ENCODE data around the gene LRRC61.
"Not testable (repeated sequence)": the region's sequence is repeated elsewhere in the genome, so short reads cannot be mapped to it uniquely, and the experiment has no call there.

Gene LRRC61

DNA sequence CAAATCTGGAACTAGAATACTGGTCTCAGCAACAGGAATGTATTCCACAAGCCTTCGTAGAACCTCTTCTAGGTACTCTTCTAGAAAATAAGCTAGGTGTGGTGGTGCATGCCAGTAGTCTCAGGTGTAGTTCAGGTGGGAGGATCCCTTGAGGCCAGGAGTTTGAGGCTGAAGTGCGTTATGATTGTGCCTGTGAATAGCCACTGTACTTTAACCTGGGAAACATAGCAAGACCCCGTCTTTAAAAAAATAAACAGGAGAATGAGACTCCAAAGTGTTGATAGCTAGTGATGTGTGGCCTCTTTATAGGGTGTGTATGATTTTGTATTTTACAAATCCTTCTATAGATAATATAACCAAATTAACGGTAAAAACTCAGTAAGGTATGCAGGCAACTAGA, 54.5 kb downstream of the LRRC61 start:
- DNase-seq = no peak
- in situ Hi-C loops (cut with MboI; ENCODE audit: low pct_unique_long_range_greater_than_20kb, low sequenced_read_pairs) = no loop called here

DNA sequence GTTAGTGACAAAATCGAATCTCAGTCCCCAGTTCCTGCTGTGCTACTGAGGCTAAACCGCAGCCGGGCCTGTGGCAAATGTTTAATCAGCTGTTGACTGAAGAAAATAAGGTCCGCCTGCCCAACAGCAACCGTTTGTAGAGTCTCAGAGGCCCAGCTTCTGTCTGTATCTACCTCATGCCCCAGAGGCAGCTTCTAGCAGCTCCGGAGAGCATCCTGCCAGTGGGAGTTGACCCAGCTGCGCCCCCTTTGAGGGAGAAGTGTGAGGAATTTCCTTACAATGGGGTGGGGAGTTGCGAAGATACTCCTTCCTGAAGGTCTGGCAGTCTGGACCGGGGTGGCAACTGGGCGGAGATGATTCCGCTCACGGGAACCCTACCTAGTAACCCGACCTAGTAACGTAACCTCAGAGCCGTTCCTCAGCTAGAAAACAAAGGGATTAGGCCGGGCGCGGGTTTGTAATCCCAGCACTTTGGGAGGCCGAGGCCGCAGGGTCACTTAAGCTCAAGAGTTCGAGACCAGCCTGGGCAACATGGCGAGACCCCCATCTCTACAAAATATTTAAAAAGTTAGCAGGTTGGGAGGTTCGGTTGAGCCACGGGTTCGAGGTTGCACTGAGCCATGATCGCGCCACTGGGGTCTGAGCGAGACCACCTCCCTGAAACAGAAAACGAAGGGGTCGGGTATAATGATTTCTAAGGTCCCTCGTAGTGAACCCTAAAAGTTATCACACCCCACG, 55.1 kb downstream of the LRRC61 start:
- peak; percentile 72 for DNase-seq
- in situ Hi-C loops (cut with MboI; ENCODE audit: low pct_unique_long_range_greater_than_20kb, low sequenced_read_pairs) = no loop called here

DNA sequence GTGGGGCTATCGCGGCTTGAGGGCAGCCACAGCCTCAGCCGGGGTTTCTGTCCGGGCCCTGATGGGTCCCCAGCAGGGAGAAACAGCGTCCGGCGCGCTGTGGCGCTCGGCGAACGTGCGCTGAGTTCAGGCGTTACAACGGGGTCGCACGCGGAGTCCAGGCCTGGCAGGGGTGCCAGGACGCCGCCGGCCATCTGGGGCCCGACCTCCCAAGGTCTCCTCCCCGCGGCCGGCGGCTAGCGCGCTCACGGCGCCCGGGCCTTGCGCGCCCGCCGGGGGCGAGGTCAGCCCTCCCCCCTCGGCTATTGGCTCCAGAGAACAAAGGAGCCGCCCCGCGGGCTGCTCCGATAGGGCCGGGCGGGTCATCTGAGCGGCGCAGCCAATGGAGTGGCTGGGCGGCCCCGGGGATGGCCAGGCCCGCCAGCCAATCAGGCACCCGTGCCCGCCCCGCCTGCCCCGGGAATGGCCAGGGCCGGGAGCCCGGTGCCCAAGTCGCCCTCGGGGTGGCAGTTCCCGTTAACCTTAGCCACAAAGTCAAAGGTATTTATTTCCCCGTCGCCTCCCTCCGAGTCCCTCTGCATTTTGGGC, 55.8 kb downstream of the LRRC61 start, which contains the start of gene ZNF775:
ZNF775 (plus strand) TSS at position 478 of the 588 bp plus-strand sequence. CDS start 9,141 bp downstream, outside the sequence.
- in situ Hi-C loops (cut with MboI; ENCODE audit: low pct_unique_long_range_greater_than_20kb, low sequenced_read_pairs) = no loop called here
- peak; percentile 94 for DNase-seq

DNA sequence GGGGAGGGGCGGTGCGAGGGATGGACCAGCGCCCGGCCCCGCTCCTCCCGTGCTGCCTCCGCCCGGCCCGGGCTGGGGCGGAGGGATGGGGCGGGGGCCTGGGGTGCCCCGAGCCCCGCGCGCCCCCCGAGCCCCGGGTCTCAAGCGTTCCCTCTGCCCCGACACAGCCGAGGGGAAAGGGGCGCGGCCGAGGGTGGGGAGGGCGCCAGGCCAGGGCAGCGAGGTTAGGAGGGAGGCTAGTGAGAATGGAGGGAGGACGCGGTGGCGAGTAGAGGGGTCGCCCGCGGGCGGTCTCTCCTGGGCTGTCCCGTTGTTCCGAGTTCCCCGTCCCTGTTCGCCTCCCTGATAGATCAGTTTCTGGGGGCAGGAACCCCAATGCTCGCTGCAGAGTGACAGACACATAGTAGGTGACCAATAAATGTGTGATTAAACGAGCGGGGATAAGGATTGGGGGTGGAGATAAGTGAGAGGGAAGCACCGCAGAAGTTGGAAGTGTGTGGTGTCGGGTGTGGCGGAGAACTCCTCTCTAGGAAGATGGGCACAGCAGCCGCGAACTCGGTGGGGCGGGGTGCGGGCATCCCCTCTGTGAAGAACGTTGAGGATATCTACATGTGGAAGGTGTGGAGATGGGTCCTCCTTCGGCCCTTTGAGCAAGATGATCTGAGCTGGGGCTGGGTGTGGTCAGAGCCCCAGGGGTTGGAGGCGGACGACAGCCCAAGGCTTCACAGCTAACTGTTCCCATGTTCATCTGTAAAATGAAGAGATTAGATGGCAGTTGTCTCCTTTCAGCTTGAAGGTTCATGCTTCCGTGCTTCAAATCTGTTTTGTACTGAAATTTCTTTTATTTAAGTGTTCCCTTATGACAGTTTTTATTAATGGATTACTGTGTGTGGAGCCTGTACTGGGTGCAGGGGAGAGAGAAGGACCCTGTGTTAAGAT, 56.6 kb downstream of the LRRC61 start:
- in situ Hi-C loops (cut with MboI; ENCODE audit: low pct_unique_long_range_greater_than_20kb, low sequenced_read_pairs) = no loop called here
- peak; percentile 41 for DNase-seq

DNA sequence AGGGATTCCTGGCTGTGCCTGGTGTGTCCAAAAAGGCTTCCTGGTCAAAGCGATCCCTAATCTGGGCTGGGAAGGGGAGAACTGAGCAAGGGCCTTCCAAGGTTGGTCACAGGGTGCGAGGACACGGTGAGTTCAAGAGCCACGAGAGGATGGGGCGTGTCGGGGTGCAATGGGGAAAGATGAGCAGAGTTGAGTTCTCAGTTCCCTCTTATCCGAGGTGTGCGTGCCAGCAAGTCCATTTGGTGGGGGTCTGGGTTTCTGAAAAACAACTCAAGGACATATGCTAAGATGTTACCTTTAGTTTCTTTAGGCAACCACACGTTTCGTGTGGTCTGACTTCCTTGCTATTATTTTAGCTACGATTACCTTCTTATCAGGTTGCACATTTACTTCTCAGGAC, 57.3 kb downstream of the LRRC61 start:
- no peak for DNase-seq
- in situ Hi-C loops (cut with MboI; ENCODE audit: low pct_unique_long_range_greater_than_20kb, low sequenced_read_pairs) = no loop called here

DNA sequence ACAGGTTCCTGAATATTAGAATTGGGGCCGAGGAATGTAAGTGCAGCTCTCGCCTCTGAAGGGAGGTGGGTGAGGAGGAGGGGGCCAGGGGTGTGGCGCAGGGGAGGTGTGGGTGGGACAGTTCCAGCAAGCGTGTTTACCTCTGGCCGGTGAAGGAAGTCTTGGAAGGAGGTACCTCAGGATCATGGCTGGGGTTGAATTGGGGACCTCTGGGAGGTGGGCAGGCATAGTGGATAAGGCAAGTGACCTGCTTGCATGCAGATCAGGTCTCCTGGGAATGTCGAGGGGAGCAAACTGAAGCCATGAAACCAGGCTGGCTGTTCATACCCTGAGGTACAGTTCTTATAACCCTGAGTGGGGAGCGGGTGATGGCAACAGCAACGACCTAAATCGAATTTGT, 57.9 kb downstream of the LRRC61 start:
- in situ Hi-C loops (cut with MboI; ENCODE audit: low pct_unique_long_range_greater_than_20kb, low sequenced_read_pairs) = no loop called here
- DNase-seq = no peak

DNA sequence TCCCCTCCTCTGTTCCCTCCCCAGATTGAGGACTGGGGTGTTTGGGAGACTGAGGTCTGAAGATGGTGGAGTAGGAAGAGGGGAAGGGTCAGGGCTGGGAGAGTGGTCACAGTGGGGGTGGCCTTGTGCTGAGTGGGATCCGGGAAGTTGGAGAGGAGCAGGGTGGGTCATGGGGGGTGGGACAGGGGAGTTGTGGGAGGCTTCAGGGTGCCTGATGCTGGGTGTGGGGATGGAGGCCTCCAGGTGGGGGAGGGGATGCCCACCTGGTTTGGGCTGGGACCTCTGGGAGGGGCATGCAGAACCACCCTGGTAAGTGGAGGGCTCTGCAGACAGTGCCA, 58.6 kb downstream of the LRRC61 start:
- in situ Hi-C loops (cut with MboI; ENCODE audit: low pct_unique_long_range_greater_than_20kb, low sequenced_read_pairs) = no loop called here

DNA sequence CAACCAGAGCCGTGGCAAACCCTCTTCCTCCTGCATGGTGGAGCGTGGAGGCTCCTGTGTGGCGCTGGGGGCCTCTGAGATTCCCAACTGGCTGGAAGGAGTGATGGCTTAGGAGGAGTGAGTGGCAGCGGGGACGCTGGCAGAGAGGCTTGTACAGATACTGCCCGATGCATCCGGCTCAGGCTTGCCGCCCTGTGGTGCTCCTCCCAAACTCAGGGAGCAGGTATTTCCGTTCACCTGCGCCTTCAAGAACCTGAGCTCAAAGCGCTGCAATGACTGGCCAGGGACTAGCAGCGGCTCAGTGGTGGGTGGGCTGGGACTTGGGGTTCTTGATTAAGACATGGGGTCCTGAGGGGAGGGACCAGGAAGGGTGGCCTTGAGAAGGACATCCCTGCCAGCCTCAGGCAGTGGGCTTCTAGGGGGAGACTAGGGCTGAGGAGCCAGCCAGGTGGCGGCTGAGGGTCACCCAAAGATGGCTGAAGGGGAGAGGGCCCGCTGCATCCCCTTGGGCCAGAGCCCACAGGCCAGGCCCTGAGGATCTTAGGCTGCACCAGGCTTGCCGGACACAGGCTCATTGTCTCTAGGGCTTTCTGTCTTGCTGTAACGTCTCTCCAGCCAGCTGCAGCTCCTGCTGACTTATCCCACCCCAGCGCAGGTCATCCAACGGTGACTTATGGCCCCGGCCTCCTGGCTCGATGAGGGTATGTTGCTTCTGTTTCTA, 59.1 kb downstream of the LRRC61 start:
- in situ Hi-C loops (cut with MboI; ENCODE audit: low pct_unique_long_range_greater_than_20kb, low sequenced_read_pairs) = no loop called here
- DNase-seq = no peak

More for the DNA sequence above, 58.6 kb downstream of the LRRC61 start:
- no peak for DNase-seq

DNA sequence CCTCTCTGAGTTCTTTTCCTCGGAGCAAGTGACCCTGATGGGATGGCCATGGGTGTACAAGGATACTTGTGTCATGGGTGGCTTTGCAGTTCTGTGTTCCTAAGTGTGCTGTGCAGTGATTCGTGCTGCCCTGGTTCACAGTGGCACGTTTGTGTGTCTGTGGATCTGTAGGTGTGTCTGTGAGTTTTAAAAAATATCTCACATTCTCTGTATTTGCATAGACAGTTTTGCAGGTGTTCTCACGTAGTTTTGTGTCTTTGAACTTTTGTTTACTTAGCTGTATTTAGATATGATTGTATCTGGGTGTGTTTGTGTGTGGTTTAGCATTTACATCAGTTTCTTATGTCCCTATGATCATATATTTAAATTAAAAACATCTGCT, 59.7 kb downstream of the LRRC61 start:
- in situ Hi-C loops (cut with MboI; ENCODE audit: low pct_unique_long_range_greater_than_20kb, low sequenced_read_pairs) = no loop called here

DNA sequence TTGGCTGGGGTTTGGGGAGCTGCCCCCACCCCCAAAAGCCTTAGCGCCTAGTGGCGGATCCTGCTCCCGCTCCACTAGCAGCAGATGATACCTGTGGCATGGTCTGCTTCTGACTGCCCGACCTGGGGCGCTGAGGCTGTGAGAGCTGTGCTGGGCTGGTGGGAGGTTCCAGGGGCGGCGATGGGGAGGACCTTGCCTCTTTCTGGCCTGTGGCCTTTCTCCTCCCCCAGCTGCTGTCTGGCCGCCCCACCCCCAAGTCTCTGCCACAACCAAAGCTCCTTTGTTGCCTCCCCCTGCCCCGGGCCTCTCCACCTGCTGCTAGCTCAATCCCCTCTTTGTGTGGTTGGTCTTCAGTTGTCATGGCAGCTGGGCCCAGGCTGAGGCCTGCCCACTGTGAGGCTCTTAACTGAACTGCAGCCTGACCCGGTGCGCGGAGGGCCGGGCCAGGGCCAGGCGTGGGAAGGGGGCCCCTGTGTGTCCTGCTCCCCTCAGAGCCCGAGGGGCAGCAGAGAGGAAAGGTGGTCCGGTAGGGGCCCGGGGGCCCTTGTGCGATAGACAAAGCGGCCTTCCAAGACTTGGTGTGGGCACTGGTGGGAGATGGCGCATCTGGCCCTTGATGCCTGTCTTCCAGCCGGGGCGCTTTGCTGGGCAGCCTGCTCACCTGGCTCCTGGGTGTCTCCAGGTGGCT, 60.7 kb downstream of the LRRC61 start:
- no peak for DNase-seq
- in situ Hi-C loops (cut with MboI; ENCODE audit: low pct_unique_long_range_greater_than_20kb, low sequenced_read_pairs) = no loop called here

More for the DNA sequence above, 59.7 kb downstream of the LRRC61 start:
- DNase-seq = no peak

DNA sequence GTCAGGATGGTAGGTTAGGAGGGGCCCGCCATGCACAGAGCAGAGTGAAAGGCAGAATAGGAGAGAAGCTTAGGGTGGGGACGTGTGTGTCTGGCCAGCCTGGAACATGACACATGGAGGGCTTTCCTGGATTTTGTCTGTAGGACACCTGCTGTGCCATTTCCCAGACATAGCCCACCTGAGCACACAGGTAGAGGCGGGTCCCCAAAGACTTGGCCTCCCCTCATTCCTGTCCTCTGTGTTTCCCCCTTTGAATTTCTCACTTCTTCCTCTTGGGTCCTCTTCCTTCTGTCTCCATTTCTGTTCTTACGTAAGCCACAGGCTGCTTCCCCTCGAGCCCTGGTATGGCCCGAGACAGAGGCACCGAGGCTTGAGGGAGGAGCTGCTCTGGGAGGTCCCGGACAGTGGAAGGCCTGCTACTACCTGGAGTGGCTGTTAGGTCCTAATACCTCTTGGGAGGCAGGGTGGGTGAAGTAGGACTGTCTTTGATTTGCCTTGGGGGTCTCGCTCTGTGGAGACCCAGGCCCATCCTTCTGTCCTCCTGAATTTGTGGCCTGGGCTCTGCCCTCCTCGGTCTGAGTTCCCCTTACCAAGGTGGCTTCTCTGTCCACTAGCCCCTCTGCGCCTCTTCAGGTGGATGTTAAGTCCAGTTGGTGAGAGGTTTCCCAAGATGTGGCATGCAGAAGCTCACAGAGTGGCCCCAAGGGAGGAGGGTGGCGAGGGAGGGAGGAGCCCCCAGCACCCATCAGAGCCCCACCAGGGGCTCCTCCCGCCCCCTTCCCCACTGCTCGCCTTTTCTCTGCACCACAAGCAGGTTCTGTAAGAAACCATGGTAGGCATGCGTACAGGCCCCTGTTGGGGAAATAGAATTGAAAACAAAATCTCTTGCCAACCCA, 61.5 kb downstream of the LRRC61 start:
- in situ Hi-C loops (cut with MboI; ENCODE audit: low pct_unique_long_range_greater_than_20kb, low sequenced_read_pairs) = no loop called here
- no peak for DNase-seq

DNA sequence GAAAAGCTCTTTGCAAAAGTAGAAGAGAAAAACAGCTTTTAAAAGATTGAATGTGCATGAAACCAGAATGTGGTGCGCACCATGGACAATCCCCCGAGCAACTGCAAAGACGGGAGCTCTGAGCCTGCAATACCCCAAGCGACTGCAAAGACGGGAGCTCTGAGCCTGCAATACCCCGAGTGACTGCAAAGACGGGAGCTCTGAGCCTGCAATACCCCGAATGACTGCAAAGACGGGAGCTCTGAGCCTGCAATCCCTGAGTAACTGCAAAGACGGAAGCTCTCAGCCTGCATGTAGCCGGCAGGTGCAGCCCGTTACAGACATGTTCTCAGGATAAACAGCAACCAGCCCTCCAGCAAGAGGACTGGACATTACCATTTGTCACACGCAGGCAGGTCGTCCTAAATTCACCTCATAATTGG, 62.2 kb downstream of the LRRC61 start:
- in situ Hi-C loops (cut with MboI; ENCODE audit: low pct_unique_long_range_greater_than_20kb, low sequenced_read_pairs) = no loop called here
- no peak for DNase-seq

DNA sequence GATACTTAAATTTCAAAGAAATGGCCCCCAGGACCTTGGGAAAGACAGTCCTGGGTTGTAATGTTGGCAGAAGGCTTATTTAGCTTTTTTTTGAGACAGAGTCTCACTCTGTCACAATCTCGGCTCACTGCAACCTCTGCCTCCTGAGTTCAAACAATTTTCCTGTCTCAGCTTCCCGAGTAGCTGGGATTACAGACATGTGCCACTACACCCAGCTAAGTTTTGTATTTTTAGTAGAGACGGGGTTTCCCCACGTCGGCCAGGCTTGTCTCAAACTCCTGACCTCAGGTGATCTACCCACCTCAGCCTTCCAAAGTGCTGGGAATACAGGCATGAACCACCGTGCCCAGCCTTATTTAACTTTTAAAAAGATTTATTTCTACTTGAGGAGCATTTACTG, 62.7 kb downstream of the LRRC61 start:
- in situ Hi-C loops (cut with MboI; ENCODE audit: low pct_unique_long_range_greater_than_20kb, low sequenced_read_pairs); DNase-seq: not testable (repeated sequence)

Measured in KBM-7 (cell line).